Ecto neural progenitor cell (in vitro differentiated cells): ENCODE data around the gene GAPT.

Source experiments
- DNase-seq: peaks from one replicate; pipeline ENCODE4 v3.0.0-alpha.2; 2018; ENCODE audit warnings: low spot score

Gene GAPT

GRCh38 chr5:58462154-58462553, 29.1 kb upstream of the GAPT start:
- no peak for DNase-seq

- no peak for DNase-seq
These were observed 28.5 kb upstream of the GAPT start for GRCh38 chr5:58462623-58463230.

DNA sequence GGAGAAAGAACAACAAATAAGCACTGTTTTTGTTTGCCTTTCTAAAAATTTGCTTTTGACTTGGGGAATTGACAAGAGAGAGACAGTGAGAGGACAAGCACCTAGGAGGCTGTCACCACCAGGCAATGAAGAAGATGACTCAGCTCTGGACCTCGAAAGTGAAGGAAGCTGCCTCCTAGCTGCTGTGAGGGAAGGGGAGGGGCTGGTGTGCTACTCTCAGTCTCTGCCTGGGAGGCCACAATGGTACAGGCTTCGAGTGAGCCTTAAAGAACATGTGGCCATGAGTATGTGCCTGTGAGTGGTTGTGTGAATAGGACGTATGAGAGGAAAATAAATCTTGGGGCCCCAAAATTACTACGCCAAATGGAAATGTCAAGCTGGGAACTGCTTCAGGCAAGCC, 24.3 kb upstream of the GAPT start:
- no peak for DNase-seq

GRCh38 chr5:58469896-58470295, 21.3 kb upstream of the GAPT start:
- DNase-seq, result no peak

DNA sequence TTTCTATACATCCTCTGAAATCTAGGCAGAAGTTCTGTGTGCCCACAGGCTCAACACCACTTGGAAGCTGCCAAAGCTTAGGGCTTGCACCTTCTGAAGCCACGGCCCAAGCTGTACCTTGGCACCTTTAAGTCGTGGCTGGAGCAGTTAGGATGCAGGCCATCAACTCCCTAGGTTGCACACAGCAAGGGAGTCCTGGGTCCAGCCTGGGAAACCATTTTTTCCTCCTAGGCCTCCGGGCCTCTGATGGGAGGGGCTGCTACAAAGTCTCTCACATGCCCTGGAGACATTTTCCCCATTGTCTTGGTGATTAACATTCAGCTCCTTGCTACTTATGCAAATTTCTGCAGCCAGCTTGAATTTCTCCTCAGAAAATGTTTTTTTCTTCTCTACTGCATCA, 15.8 kb upstream of the GAPT start:
- no peak for DNase-seq

GRCh38 chr5:58477760-58478376, 13.4 kb upstream of the GAPT start:
- no peak for DNase-seq

- no peak for DNase-seq
These were observed 10.1 kb upstream of the GAPT start for GRCh38 chr5:58481066-58481676.

GRCh38 chr5:58481828-58482227, 9.4 kb upstream of the GAPT start:
- no peak for DNase-seq

- DNase-seq, result no peak
These were observed 8.7 kb upstream of the GAPT start for GRCh38 chr5:58482536-58482935.

DNA sequence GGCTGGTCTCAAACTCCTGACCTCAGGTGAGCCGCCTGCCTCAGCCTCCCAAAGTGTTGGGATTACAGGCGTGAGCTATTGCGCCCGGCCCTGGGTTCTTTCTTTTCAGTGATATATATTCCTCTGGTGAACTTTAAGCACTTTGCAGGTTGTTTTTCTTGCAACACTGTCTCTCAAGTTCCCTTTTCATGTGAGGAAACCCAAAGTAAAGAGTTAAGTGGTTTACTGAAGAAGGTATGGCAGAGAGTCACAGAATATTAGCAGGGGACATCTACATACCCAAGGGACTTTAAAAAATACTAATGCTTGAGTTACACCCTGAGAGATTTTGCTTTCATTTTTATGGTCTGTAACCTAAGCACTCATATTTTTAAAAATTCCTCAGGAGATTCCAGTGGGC, 6.7 kb upstream of the GAPT start:
- DNase-seq, result no peak

- DNase-seq, result no peak
These were observed 4.9 kb upstream of the GAPT start for GRCh38 chr5:58486290-58486689.

DNA sequence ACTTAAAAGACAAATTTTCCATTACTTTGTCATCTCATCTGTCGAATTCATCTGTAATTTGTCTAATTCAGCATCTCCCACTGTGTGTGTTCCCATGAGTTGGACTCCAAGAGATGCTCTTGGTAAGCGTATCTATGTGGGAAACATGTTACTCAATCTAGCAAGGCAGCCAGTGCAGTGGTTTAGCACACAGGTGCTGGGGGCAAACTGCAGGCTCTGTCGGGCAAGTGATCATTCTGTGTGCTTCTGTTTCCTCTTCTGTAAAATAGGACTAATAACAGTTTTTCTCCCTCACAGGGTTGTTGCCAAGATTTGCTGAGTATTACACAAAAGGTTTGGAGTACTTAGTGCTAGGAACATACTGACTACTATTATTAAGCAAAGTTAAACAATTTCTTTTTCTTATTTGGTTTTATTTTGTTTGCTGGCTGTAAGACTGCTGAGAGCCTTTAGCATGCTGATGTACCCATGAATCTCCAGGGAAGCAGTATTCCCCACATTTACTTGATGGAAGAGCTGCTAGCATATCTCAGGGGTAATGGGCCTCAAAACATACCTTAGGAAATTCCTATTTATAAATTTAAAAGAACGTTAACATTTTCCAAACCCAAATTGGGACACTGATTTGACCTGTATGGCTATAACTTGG, 709 bp upstream of the GAPT start:
- DNase-seq, result no peak

DNA sequence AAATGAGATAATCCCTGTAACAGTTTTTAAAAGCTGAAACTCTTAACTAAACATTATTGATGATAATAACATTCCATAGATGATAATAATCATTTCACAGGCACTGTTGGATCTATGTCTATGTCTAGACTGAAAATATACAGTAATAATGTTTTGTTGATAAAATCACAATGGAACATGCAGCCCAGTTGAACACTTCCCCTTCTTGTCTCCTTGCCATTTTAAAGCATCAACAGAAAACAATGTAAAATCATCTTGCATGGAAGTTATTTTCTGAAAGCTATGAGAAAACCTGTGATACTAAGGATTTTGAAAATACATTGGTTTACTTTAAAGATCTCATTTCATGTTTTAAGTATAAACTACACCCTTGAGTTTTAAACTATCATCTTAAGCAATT, 1.9 kb downstream of the GAPT start:
- DNase-seq, result no peak

DNA sequence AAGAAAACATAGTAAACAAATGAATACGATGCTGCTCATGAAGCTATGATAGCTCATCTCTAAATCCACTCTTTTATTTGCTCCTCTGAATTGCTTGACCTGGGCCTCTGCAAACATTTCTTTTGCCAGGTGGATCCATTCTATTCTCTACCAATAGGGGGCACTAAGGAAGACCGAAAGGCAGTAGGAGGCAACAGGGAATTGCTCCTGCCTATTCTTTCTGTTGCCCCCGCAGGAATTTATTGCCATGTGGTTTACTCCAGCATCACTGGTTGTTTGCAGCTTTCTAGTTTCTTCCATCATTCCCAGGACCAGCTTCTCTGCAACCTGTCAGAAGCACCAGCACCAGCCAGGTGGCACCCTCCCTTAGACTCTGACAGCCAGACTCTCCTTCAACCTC, 5.3 kb downstream of the GAPT start:
- DNase-seq, result no peak

GRCh38 chr5:58497386-58497785, 6.2 kb downstream of the GAPT start:
- DNase-seq, result no peak

GRCh38 chr5:58497921-58498320, 6.7 kb downstream of the GAPT start:
- DNase-seq, result no peak

DNA sequence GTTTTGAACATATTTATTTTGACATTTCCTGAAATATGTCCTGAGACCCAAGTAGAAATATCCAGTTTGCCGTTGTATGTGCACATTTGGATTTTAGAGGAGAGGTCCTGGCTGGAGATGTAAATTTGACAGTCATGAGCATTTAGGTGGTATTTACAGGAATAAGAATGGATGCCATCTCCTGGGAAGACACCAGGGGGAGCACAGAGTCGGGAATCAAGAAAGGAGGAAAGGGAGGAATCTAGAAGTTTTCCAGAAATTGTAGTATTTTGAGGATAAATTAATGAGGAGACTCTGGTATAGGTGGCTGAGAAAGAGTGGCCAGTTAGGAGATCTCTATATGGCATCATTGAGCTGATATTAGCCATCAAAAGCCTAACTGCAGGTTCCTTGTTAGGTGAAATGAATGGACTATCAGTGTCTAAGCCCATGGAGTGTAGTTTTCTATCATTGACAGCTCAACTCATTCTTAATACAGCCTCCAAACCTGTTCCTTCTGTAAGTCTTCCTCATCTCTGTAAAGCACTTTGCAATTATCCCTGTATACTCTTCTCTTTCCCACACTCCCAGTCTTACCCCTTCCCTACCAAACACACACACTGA, 7.2 kb downstream of the GAPT start:
- DNase-seq, result no peak

DNA sequence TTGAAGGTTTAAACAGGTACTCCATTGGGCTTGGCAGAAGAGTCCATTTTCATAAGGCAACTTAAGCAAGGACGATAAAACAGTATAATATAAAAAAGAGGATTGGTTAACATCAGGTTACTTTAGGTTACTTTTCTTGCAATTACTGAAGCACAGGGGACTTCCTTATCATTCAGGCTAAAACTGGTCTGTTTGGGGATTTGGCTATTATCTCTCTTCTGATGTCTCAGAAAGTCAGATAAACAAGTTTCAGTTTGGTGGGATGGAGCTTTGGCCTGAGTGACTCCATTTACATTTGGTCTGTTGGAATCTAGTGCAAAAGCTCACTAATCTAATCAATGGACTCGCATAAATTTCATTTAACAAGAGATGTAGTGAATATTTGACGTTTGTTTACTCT, 8.0 kb downstream of the GAPT start:
- no peak for DNase-seq

- DNase-seq, result no peak
These were observed 8.7 kb downstream of the GAPT start for GRCh38 chr5:58499941-58500340.

DNA sequence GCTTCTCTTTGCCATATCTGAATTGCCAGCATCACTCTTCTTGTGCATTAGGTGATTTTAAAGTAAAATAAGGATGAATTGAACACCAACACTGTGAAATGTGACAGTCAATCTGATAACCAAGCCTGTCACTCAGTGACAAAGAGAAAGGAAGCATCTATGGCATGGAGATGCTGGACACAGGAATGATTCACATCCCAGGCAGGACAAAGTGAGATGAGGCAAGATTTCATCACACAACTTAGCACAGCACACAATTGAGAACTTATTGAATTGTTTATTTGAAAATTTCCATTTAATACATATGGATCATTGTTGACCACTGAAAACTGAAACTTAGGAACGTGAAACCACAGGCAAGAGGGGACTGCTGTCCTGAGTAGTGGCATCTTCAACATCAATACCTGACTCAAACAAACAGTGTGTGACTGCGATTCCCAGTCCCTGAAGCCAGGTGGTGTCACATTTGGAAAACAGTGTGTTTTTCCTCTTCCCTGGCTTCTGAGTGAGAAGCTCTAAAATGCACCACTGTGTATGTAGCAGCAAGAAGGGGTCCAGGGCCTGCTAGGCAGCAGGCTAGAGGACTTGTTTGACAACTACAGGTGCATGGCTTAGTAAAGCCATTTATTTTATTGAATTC, 10.7 kb downstream of the GAPT start:
- no peak for DNase-seq

- no peak for DNase-seq
These were observed 12.3 kb downstream of the GAPT start for GRCh38 chr5:58503390-58504046.

DNA sequence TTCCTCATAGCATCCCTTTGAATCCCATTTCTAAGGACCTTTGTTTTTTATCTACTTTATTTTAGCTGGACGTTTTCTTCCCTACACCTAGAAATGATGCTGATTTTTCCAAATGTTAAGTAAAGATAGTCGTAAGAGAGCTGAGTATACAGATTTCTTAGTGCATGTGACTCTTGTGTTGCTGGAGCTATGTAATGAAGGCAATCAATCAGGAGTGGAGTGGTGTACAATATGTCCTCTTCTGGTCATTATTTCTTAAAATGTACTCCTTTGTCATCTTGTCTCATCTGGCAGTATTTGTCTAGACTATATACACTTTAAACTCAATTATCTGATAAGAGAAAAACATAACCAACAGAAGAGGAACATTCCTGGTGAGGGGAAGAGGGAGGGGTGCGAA, 13.5 kb downstream of the GAPT start:
- no peak for DNase-seq
